HL-60 (cell line): ENCODE results near the gene PRKACB.

ENCODE experiments used
- DNase-seq, 2 experiments: peaks; one replicate each; pipeline ENCODE4 v3.0.0-alpha.2; 2010 to 2020; ENCODE audit warnings: low read depth in 1 of 2, low spot score in 1 of 2
- H3K27ac ChIP-seq: fragments of 250-450 bp; sonication (Bioruptor Pico); replicated peaks from 2 replicates; pipeline ENCODE4 v1.5.1; 2020; ENCODE audit warnings: mild to moderate bottlenecking, moderate library complexity
- H3K27me3 ChIP-seq: fragments of 250-450 bp; sonication (Bioruptor Pico); 2 replicates; pipeline ENCODE4 v1.5.1; 2021; ENCODE audit warnings: mild to moderate bottlenecking, moderate library complexity; ENCODE audit not compliant: insufficient read depth, poor library complexity, severe bottlenecking
- H3K4me3 ChIP-seq: replicated peaks from 2 replicates; pipeline ENCODE4 v1.5.1; 2011; ENCODE audit warnings: mild to moderate bottlenecking, control low read depth, low read length; ENCODE audit not compliant: insufficient read depth
- CTCF ChIP-seq: IDR thresholded peaks from one replicate; pipeline ENCODE4 v1.5.1; 2011; ENCODE audit warnings: low read length, control low read depth, inconsistent platforms; ENCODE audit not compliant: insufficient read depth
- GABPA ChIP-seq: IDR thresholded peaks from 2 replicates; pipeline ENCODE4 v1.6.1; 2012; ENCODE audit warnings: low read depth
- POLR2AphosphoS5 ChIP-seq: IDR thresholded peaks from 2 replicates; pipeline ENCODE4 v1.6.1; 2012; ENCODE audit warnings: low read depth
- SPI1 ChIP-seq: IDR thresholded peaks from 2 replicates; pipeline ENCODE4 v1.6.1; 2012; ENCODE audit warnings: low read depth, mild to moderate bottlenecking, borderline replicate concordance
- TF ChIP-seq, protein P1 (sequence below): IDR thresholded peaks from 2 replicates; pipeline ENCODE4 v1.6.1; 2012; ENCODE audit warnings: low read depth; ENCODE audit not compliant: insufficient replicate concordance

Gene PRKACB

DNA sequence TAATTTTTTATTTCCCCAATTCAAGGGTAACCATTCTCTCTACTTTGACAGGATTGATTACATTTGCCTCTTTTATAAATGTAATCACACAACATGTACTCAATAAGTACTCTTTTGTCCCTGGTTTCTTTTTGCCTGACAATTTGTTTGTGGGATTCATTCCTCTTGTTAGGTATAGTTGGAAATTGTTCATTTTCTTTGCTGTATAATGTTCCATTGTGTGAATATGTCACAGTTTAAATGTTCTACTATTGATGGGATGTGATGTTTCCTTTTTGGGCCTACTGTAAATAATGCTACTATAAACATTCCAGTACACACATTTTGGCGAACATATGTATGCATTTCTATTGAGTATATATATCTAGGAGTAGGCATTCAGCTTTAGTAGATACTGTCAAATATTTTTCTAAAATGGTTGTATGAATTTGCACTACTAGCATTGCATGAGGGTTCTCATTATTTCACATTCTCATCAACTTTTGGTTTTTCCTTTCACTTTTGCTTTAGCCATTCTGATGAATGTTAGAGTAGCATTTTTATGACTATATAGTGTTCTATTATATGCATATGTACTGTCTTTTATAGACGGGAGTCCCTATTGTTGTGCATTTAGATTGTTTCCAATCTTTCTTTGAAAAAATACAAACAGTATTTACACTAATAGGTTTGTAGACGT, 35.0 kb upstream of the PRKACB start:
- Histone ChIP-seq H3K27me3 (no peaks in the 10 kb centered on the region), H3K27ac (no peak overlapping the region), H3K4me3 (no peak overlapping the region)
- no peak for DNase-seq
- TF ChIP-seq GABPA = no peak

DNA sequence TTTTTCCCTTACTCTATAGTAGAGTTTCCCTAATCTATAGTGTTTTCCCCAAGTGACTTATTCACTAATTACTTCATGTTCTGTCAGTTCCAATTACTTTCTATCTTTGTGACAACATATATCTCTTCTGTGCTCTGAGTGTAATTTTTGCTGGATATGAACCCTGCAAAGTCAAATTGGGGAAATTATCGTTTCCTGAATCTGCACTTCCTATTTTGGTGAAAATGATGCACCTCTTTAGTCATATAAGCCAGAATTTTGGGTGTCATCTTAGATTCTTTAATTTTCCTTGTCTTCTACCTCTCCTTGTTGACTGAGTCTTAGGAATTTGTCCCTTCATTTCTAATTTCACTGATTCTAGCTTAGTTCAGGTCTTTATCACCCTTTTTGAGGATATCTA, 33.4 kb upstream of the PRKACB start:
- TF ChIP-seq SPI1 = peak; percentile 84
- TF ChIP-seq CTCF = no peak
- TF ChIP-seq GABPA = no peak
- TF ChIP-seq, protein P1, sequence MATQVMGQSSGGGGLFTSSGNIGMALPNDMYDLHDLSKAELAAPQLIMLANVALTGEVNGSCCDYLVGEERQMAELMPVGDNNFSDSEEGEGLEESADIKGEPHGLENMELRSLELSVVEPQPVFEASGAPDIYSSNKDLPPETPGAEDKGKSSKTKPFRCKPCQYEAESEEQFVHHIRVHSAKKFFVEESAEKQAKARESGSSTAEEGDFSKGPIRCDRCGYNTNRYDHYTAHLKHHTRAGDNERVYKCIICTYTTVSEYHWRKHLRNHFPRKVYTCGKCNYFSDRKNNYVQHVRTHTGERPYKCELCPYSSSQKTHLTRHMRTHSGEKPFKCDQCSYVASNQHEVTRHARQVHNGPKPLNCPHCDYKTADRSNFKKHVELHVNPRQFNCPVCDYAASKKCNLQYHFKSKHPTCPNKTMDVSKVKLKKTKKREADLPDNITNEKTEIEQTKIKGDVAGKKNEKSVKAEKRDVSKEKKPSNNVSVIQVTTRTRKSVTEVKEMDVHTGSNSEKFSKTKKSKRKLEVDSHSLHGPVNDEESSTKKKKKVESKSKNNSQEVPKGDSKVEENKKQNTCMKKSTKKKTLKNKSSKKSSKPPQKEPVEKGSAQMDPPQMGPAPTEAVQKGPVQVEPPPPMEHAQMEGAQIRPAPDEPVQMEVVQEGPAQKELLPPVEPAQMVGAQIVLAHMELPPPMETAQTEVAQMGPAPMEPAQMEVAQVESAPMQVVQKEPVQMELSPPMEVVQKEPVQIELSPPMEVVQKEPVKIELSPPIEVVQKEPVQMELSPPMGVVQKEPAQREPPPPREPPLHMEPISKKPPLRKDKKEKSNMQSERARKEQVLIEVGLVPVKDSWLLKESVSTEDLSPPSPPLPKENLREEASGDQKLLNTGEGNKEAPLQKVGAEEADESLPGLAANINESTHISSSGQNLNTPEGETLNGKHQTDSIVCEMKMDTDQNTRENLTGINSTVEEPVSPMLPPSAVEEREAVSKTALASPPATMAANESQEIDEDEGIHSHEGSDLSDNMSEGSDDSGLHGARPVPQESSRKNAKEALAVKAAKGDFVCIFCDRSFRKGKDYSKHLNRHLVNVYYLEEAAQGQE = no peak
- no peak for TF ChIP-seq POLR2AphosphoS5
- no peak overlapping the region for H3K27ac ChIP-seq
- H3K27me3 ChIP-seq = no peaks in the 10 kb centered on the region
- DNase-seq = no peak
- H3K4me3 ChIP-seq = no peak overlapping the region

DNA sequence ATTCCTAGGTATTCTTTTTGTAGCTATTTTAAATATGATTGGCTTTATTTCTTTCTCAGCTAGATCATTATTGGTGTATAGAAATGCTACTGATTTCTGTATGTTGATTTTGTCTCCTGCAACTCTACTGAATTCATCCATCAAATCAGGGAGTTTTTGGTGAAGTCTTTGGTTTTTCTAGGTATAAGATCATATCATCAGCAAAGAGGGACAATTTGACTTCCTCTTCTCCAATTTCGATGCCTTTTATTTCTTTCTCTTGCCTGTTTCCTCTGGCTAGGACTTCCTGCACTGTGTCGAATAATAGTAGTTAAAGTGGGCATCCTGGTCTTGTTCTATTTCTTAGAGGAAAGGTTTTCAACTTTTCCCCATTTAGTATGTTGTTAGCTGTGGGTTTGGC, 27.5 kb upstream of the PRKACB start:
- Histone ChIP-seq H3K4me3 (no peak overlapping the region), H3K27ac (no peak overlapping the region), H3K27me3 (no peaks in the 10 kb centered on the region)
- TF ChIP-seq GABPA (no peak), POLR2AphosphoS5 (no peak), CTCF (no peak), SPI1 (peak; percentile 34; the same call in 1 of the 2 replicates)
- TF ChIP-seq, protein P1 = no peak
- DNase-seq = no peak

DNA sequence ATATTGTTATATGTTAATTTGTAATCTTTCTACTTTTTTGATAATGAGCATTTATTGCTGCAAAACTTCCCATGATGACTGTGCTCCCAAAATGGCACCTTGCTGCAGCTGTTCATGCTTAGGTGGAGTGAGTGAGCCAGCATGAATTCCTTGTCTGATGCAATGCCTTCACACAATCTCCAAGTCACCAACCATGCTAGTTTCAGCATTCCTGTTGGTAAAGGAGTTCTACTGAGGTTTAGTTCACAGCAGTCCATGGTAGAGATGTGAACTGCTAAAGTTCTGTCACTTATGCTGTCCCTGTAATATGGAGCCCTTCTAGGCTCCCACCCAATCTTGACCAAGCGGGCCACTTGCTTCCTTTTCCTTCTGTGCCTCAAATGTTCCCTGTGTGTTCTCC, 26.2 kb upstream of the PRKACB start:
- TF ChIP-seq POLR2AphosphoS5 = no peak
- TF ChIP-seq, protein P1 = no peak
- TF ChIP-seq CTCF = no peak
- TF ChIP-seq GABPA = no peak
- no peak for TF ChIP-seq SPI1
- no peaks in the 10 kb centered on the region for H3K27me3 ChIP-seq
- no peak overlapping the region for H3K27ac ChIP-seq
- no peak for DNase-seq
- no peak overlapping the region for H3K4me3 ChIP-seq
